Hindlimb muscle (tissue), 1 donor: ENCODE results near the gene RPLP2. TPM values are rescaled to one million over a fixed set of nuclear protein-coding genes. Genes with fewer than 3 reads are reported as not detected.
A peak's percentile ranks its signal among the peaks of the same experiment; 100 is the strongest.

Experiments
- DNase-seq: peaks from one replicate; pipeline ENCODE4 v3.0.0-alpha.2; 2013
- polyA plus RNA-seq: library from polyadenylated mRNA; unstranded; fragments of 120-200 nt; gene quantifications from one replicate; pipeline ENCODE4 v1.2.1, GENCODE V29; 2013; ENCODE audit not compliant: insufficient read length

Gene RPLP2
- polyA plus RNA-seq, 1 donor: 1,677 TPM

GRCh38 chr11:792535-792821, 17.3 kb upstream of the RPLP2 start:
- no peak for DNase-seq

DNA sequence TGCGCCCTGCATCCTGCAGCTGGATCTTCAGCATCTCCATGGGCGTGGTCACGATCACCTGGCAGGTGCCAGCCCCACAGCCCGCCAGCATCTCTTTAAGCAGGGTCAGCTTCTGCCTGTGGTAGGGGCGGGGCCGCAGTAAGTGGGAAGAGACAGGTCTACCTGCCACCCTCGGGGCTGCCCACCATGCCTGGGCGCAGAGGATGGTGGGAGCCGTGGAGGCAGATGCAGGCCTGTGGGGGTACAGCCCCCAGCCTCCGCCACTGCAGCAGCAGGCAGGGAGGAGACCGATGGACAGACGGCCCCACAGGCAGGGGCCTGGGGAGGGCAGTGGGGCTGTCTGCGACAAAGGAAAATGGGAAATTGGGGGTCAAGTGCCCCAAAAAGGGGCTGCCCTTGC, 16.9 kb upstream of the RPLP2 start:
- no peak for DNase-seq

- DNase-seq: no peak
Observed at GRCh38 chr11:793556-793955, 16.2 kb upstream of the RPLP2 start.

GRCh38 chr11:794013-794765, 15.6 kb upstream of the RPLP2 start:
- no peak for DNase-seq

GRCh38 chr11:794766-795633, 14.8 kb upstream of the RPLP2 start:
- DNase-seq: no peak

GRCh38 chr11:795634-796564, 13.9 kb upstream of the RPLP2 start:
- DNase-seq: peak; percentile 78

- DNase-seq: no peak
Observed at GRCh38 chr11:796565-797295, 13.0 kb upstream of the RPLP2 start.

- peak; percentile 84 for DNase-seq
Observed at GRCh38 chr11:797296-798092, 12.3 kb upstream of the RPLP2 start.

DNA sequence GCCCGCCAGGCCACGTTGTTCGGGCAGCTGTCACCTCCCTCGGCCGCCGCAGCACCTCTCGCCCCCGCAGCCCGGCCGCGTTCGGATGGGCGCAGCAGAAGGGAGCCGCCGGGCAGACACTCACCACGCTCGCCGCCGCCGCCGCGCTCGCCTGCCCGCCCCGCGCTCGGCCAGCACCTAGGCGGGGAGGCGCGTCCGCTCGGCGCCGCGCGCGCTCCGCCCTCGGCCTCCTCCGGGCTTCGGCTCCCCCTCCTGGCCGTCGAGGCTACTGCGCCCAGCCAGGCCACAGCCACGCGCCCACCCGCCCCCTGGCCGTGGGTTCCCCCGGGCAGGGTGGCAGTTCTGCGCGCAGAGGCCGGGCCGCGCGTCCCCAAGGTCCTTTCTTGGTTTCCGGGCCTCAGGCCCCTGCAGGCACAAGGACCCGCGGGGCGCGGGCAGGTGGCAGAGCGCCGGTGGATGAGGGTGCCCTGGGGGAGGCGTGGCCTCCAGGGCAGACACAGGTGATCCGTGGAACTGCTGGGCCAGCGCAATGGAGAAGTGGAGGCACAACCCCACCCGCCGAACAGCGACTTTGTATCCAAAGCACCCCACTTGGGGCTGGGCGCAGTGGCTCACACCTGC, 11.6 kb upstream of the RPLP2 start, which contains the start of gene SLC25A22:
SLC25A22 (minus strand) TSS at position 189 of the 621 bp plus-strand sequence. CDS start 3,275 bp downstream, outside the sequence.
- peak; percentile 88 for DNase-seq

GRCh38 chr11:799641-800316, 10.0 kb upstream of the RPLP2 start:
- no peak for DNase-seq

DNA sequence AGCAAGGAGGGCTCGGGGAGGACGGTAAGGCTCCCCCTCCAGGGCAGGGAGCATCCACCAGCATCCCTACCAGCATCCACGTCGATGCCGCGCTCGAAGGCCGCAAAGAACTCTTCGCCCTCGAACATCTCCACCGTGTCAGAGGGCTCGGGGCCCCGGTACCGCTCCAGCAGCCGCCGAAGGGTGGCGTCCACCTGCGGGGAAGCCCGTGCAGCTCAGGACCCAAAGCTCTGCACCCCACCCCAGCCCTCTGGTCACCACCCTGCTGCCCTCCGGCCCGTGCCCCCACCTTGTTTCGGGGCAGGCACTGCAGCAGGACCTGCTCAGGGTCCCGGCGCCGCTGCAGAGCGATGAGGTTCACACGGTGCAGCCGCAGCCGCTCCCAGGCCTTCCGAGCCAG, 9.3 kb upstream of the RPLP2 start:
- DNase-seq: no peak

- no peak for DNase-seq
Observed at GRCh38 chr11:801097-801780, 8.5 kb upstream of the RPLP2 start.

DNA sequence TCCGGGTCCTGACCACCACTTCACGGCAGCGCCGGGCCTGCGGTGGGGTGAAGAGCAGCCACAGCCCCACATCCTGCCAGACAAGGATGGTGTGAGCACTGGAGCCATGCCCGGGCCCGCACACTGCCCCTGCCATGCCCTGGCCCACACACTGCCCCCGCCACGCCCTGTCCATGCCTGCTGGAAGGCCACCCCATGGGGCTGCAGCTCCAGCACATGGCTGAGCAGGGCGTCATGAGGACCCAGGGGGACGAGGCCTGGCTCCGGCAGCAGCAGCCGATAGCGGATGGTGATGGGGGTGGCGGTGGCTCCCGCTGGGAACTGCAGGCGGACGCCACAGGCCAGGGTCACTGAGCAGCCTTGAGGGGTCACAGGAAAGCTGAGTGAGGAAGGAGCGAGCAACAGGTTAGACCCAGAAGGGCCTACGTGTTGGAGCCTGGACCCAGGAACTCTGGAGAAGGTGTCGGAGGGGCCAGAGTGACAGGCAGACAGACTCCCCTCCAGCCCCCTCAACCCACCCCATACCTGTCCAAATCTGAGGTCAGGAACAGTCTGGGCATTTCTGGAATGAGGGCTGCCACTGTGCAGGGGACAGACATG, 7.6 kb upstream of the RPLP2 start:
- DNase-seq: no peak

GRCh38 chr11:802693-803466, 6.9 kb upstream of the RPLP2 start:
- no peak for DNase-seq

DNA sequence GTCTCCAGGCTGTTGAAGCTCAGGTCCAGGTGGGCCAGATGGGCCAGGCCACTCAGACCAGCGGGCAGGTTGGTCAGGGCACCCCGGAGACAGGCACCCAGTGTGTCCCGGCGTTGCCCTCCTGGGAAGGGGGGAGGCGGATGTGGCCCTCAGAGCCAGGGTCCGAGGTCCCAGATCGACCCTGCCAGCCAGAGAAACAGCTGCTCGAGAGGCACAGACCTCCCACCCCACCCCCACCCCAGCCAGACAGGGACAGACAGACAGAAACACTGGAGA, 6.4 kb upstream of the RPLP2 start:
- DNase-seq: no peak

DNA sequence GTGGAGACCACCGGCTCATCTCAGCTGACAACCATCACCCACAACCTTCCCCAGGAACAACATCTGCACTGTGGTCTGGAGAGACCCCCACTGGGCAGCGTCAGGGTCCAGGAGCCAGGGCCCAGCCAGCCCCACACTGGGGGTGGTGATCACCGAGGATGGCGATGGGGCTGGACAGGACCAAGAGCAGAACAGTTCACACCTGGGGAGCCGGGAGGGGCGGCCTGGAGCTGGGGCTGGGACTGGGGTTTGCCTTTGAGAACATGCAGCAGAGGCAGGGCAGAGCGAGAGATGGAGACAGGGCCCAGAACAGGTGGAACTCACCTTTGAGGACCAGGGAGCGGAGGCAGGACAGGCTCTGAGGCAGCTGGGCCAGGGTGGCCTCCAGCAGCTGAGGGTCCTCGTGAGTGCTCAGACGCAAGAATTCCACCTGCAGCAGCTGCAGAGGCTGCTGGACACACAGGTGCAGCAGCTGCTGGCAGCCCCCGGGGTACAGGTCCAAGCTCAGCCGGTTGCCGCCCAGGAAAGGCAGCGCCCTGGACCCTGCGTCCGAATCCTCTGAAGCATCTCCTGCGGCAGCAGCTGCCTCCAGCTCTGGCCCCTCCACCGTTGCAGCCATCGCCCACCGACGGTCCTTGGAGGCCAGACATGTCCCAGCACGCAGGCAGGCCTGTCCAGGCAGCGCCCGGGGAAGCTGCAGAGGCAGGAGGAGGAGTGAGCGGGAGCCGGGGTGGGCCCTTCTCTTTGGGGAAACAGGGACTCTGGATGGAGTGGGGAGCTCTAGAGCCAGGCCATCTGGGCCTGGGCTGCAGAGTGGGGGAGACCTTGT, 5.8 kb upstream of the RPLP2 start:
- DNase-seq: no peak

GRCh38 chr11:804599-804964, 5.2 kb upstream of the RPLP2 start:
- DNase-seq: no peak
